Right lobe of liver (tissue), 4 donors: Measurements from ENCODE around the gene SPATA18.

Experiments used
- POLR2A ChIP-seq: fragments of 450-650 bp; IDR thresholded peaks from one replicate; pipeline ENCODE4 v1.6.1; 2017; ENCODE audit warnings: antibody characterized with exemption, mild to moderate bottlenecking
- TF ChIP-seq, protein P1 (sequence below), 4 donors: fragments of 200-600 bp in 3 of 4; fragments of 450-650 bp in 1 of 4; IDR thresholded peaks; one replicate each; pipeline versions ENCODE4 v1.5.1 to v1.8.0; 2016 to 2022; ENCODE audit warnings: antibody characterized with exemption in 4 of 4, mild to moderate bottlenecking in 2 of 4
- donor health status: DM: no; HTN: no; CAD: no.
- donor health status: DM: no; HTN: no; CAD: no.
- donor health status: DM: no; HTN: yes; CAD: no.

DNA sequence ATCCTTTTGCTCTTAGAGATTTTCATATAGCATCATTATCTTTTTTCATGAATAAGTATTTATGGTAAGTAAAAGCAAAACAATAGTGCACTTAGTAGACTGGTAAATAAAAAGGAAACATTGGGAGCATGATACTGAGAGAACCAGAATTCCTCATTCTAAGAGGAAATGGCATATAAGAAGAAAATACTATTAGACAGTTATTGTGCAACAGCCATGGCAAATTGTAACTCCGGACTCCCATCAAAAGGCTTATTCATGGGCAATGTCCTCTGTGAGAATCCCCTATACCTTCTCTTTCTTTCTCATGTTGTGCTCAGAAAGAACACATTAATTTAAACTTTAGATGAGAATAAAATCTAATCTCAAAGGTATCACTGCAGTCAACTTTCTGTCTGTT is 42.4 kb downstream of the SPATA18 start:
- TF ChIP-seq, protein P1, sequence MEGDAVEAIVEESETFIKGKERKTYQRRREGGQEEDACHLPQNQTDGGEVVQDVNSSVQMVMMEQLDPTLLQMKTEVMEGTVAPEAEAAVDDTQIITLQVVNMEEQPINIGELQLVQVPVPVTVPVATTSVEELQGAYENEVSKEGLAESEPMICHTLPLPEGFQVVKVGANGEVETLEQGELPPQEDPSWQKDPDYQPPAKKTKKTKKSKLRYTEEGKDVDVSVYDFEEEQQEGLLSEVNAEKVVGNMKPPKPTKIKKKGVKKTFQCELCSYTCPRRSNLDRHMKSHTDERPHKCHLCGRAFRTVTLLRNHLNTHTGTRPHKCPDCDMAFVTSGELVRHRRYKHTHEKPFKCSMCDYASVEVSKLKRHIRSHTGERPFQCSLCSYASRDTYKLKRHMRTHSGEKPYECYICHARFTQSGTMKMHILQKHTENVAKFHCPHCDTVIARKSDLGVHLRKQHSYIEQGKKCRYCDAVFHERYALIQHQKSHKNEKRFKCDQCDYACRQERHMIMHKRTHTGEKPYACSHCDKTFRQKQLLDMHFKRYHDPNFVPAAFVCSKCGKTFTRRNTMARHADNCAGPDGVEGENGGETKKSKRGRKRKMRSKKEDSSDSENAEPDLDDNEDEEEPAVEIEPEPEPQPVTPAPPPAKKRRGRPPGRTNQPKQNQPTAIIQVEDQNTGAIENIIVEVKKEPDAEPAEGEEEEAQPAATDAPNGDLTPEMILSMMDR (IDR thresholded peaks at IDR 0.05) = no peak
- TF ChIP-seq POLR2A = no peak
